Tibial nerve (tissue), 3 donors: Measurements from ENCODE around the gene MRPS23.

Source experiments
- POLR2A ChIP-seq, 2 donors: fragments of 450-650 bp; IDR thresholded peaks; one replicate each; pipeline ENCODE4 v1.6.1; 2017; ENCODE audit warnings: antibody characterized with exemption in 2 of 2, mild to moderate bottlenecking in 2 of 2, moderate library complexity in 2 of 2
- TF ChIP-seq, protein P1 (sequence below), 5 experiments: fragments of 200-600 bp in 3 of 5; fragments of 450-650 bp in 2 of 5; sonication (generic) in 3 of 5; IDR thresholded peaks; one replicate each; pipeline ENCODE4 v1.5.1; 2016 to 2019; ENCODE audit warnings: antibody characterized with exemption in 5 of 5, mild to moderate bottlenecking in 3 of 5, moderate library complexity in 2 of 5

DNA sequence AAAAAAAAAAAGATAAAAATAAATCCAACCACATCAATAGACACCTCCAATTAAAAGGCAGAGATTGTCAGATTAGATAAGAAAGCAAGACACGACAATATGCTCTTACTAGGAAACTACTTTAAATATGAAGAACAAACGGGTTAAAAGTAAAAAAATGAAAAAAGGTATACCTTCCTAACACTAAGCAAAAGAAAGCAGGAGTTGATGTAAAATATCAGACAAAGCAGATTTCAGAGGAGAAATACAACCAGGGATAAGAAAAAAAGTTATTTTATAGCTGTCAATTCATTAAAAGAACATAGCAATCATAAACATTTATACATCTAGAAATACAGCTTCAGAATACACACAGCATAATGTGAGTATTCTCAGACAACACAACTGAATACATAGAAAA lies 55.0 kb downstream of the MRPS23 start:
- TF ChIP-seq, protein P1, sequence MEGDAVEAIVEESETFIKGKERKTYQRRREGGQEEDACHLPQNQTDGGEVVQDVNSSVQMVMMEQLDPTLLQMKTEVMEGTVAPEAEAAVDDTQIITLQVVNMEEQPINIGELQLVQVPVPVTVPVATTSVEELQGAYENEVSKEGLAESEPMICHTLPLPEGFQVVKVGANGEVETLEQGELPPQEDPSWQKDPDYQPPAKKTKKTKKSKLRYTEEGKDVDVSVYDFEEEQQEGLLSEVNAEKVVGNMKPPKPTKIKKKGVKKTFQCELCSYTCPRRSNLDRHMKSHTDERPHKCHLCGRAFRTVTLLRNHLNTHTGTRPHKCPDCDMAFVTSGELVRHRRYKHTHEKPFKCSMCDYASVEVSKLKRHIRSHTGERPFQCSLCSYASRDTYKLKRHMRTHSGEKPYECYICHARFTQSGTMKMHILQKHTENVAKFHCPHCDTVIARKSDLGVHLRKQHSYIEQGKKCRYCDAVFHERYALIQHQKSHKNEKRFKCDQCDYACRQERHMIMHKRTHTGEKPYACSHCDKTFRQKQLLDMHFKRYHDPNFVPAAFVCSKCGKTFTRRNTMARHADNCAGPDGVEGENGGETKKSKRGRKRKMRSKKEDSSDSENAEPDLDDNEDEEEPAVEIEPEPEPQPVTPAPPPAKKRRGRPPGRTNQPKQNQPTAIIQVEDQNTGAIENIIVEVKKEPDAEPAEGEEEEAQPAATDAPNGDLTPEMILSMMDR (IDR thresholded peaks at IDR 0.05), result no peak
- TF ChIP-seq POLR2A (IDR thresholded peaks at IDR 0.05), result no peak
